GM13976 (cell line): ENCODE results near the gene AOC3.
"Not testable (repeated sequence)": the region's sequence is repeated elsewhere in the genome, so short reads cannot be mapped to it uniquely, and the experiment has no call there.

ENCODE experiments used
- DNase-seq: peaks from one replicate; pipeline ENCODE4 v3.0.0; 2012; ENCODE audit warnings: low spot score
- in situ Hi-C: fragments of 300-500 bp; cut with MboI; formaldehyde crosslinking; loops from one replicate; pipeline ENCODE4 v1.12.0; 2022; ENCODE audit warnings: low sequenced_read_pairs, mixed read lengths, inconsistent platforms; ENCODE audit not compliant: unreplicated experiment
- TF ChIP-seq, protein P1 (sequence below): IDR thresholded peaks from 2 replicates; pipeline ENCODE4 v1.5.1; 2012; ENCODE audit warnings: borderline replicate concordance, mild to moderate bottlenecking; ENCODE audit not compliant: insufficient read depth; ENCODE audit errors: extremely low read depth, missing control alignments, control extremely low read depth

The AOC3 gene

DNA sequence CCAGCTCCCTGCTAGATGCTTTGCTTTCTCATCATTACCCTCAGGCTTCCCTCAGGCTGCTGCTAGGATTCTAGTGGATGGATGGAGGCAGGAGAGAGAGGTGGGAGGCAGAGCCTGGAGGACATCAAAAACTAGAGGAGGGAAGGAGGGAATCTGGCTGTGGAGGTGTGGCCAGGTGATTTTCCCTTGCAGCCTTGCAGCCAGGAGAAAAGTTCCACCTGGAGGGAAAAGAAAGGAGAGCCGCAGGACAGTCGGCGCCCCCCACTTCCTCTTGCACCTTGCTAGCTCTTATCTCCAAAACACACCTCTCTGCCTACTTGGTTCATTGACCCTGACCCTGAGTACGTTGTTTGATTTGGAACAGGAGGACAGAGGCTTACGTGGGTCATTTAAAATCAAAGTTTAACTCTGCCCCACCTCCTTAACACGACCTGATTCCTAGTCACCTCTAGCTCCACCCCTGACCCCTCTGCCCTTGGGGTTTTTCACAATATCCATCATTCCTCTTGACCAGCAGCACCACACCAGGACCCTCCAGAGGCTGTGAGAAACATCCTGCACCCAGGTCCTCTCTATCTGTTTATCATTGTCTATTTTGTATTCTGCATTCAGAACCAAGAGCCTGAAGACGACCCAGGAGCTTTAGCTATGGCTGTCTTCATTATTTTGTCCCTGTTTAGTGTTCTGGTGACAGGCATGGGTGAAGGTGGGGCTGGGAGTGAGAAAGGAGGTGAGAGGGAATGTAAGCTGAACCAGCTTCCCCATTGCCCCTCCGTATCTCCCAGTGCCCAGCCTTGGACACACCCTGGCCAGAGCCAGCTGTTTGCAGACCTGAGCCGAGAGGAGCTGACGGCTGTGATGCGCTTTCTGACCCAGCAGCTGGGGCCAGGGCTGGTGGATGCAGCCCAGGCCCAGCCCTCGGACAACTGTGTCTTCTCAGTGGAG, 15.9 kb downstream of the AOC3 start:
- TF ChIP-seq, protein P1, sequence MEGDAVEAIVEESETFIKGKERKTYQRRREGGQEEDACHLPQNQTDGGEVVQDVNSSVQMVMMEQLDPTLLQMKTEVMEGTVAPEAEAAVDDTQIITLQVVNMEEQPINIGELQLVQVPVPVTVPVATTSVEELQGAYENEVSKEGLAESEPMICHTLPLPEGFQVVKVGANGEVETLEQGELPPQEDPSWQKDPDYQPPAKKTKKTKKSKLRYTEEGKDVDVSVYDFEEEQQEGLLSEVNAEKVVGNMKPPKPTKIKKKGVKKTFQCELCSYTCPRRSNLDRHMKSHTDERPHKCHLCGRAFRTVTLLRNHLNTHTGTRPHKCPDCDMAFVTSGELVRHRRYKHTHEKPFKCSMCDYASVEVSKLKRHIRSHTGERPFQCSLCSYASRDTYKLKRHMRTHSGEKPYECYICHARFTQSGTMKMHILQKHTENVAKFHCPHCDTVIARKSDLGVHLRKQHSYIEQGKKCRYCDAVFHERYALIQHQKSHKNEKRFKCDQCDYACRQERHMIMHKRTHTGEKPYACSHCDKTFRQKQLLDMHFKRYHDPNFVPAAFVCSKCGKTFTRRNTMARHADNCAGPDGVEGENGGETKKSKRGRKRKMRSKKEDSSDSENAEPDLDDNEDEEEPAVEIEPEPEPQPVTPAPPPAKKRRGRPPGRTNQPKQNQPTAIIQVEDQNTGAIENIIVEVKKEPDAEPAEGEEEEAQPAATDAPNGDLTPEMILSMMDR, result no peak
- DNase-seq, result no peak
- in situ Hi-C loops, result no loop called here

DNA sequence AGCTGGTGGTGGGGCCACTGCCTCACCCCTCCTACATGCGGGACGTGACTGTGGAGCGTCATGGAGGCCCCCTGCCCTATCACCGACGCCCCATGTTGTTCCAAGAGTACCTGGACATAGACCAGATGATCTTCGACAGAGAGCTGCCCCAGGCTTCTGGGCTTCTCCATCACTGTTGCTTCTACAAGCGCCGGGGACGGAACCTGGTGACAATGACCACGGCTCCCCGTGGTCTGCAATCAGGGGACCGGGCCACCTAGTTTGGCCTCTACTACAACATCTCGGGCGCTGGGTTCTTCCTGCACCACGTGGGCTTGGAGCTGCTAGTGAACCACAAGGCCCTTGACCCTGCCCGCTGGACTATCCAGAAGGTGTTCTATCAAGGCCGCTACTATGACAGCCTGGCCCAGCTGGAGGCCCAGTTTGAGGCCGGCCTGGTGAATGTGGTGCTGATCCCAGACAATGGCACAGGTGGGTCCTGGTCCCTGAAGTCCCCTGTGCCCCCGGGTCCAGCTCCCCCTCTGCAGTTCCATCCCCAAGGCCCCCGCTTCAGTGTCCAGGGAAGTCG, 16.8 kb downstream of the AOC3 start:
- in situ Hi-C loops, result not testable (repeated sequence)

DNA sequence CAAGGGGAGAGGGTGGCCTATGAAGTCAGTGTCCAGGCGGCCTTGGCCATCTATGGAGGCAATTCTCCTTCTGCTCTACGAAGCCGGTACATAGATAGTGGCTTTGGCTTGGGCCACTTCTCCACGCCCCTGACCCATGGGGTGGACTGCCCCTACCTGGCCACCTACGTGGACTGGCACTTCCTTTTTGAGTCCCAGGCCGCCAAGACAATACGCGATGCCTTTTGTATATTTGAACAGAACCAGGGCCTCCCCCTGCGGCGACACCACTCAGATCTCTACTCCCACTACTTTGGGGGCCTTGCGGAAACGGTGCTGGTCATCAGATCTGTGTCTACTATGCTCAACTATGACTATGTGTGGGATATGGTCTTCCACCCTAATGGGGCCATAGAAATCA, 17.3 kb downstream of the AOC3 start:
- no peak for DNase-seq
- in situ Hi-C loops, result no loop called here
- TF ChIP-seq, protein P1, result no peak

More for the DNA sequence above, 16.8 kb downstream of the AOC3 start:
- not testable (repeated sequence) for DNase-seq

DNA sequence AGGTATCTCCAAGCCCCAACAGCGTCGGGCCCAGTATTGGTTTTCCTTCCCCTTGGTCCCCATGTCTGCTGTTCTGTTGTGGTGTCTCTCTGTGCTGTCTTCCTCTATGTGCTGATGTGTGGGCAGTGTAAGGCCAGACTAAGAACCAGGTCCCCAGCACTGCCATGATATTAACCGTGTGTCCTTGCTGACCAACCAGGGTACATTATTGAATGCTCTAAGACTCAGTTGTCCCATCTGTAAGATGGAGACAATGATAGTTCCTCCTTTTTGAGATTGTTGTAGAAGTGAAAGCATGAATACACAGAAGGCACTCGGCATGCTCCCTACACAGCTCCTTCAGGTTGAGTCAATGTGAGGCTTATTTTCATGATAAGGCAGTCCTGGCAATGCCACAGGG, 20.6 kb downstream of the AOC3 start:
- in situ Hi-C loops, result no loop called here
- no peak for DNase-seq
- TF ChIP-seq, protein P1, result no peak

DNA sequence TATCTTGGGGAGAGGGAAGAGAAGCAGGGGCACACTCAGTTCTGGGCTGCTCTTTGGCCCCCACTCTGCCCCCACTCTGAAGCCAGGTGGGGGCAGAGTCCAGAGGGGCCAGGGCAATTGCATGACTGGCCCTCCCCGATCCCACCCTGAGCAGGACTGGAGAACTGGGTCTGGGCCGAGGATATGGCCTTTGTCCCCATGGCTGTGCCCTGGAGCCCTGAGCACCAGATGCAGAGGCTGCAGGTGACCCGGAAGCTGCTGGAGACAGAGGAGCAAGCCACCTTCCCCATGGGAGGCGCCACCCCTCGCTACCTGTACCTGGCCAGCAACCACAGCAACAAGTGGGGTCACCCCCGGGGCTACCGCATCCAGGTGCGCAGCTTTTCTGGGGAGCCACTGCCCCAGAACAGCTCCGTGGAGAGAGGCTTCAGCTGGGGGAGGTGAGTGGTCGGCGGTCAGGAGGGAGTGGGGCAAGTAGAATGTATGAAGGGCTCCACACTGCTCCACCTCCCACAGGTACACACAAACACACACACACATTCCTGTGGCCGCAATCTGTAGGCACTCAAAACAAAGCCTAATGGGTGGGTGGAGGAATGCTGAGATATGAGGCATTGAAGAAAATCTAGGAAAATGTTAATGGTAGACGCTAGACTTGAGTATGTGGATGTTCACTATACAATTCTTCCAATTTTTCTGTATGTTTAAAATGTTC, 21.4 kb downstream of the AOC3 start:
- in situ Hi-C loops, result no loop called here
- DNase-seq, result no peak
- TF ChIP-seq, protein P1, result no peak

DNA sequence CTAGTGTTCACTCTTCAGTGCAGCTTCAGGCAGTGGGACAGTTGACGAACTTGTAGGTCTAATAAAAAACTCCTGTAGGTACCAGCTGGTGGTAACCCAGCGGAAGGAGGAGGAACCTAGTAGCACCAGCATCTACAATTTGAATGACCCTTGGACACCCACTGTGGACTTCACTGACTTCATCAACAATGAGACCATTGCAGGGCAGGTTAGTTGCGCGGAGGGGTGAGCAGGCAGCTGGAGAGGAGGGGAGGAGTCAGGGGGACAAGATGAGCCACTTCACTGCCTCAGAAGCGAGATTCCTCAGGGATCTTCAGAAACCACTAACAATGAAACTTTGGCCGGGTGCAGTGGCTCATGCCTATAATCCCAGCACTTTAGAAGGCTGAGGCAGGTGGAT, 22.3 kb downstream of the AOC3 start:
- no peak for DNase-seq
- TF ChIP-seq, protein P1, result no peak
- in situ Hi-C loops, result no loop called here

DNA sequence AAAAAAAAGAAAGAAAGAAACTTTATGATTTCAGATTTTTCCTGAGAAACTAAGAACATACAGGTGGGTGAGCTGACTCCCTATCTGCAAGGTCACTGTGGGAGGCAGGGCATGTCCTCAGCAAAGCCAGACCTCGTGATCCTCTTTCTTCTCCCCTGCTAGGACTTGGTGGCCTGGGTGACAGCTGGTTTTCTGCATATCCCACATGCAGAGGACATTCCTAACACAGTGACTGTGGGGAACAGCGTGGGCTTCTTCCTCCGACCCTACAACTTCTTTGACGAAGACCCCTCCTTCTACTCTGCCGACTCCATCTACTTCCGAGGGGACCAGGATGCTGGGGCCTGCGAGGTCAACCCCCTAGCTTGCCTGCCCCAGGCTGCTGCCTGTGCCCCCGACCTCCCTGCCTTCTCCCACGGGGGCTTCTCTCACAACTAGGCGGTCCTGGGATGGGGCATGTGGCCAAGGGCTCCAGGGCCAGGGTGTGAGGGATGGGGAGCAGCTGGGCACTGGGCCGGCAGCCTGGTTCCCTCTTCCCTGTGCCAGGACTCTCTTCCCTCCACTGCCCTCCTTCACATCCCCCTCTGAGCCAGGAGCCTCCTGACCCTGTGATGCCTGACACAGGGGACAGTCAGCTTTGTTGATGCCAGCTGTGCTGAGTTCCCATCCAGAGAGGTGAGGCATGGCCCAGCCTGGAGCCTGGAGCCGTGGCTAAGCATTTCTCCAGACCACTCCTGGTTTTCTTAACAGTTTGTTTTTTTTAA, 23.1 kb downstream of the AOC3 start:
- in situ Hi-C loops, DNase-seq: not testable (repeated sequence)
